ENCODE results near the gene UCP3.

DNA sequence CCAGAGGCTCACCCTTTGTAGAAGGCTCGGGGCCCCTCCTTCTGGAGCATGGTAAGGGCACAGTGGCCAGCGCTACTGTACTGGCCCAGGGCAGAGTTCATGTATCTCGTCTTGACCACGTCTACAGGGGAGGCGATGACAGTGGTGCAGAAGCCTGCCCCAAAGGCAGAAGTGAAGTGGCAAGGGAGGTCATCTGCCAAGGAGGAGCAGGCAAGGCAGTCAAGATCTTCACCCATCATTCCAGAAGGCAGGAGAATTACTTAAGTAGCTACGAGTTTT lies 33.5 kb downstream of the UCP3 start:
- TF ChIP-seq GATA2 (IDR thresholded peaks at IDR 0.05; ENCODE audit: low read depth, low read length) (no peak), GATA3 (IDR thresholded peaks at IDR 0.05; ENCODE audit: low read depth, low read length) (no peak)

Measured in SH-SY5Y (cell line).